IPS-18a (cell line): ENCODE data around the gene ASB18.

ENCODE experiments used
- H3K27ac ChIP-seq: one replicate; pipeline ENCODE4 v1.5.1; 2013; ENCODE audit warnings: low read length
- H3K27me3 ChIP-seq: one replicate; pipeline ENCODE4 v1.6.1; 2013; ENCODE audit warnings: mild to moderate bottlenecking, low read length; ENCODE audit not compliant: control insufficient read depth, insufficient read depth
- H3K36me3 ChIP-seq: one replicate; pipeline ENCODE4 v1.6.1; 2013; ENCODE audit warnings: low read depth, low read length; ENCODE audit not compliant: control insufficient read depth
- H3K4me1 ChIP-seq: one replicate; pipeline ENCODE4 v1.6.1; 2013; ENCODE audit warnings: low read depth, low read length; ENCODE audit not compliant: control insufficient read depth
- H3K4me3 ChIP-seq: one replicate; pipeline ENCODE4 v1.5.1; 2013; ENCODE audit warnings: low read length
- H3K9ac ChIP-seq: one replicate; pipeline ENCODE4 v1.6.1; 2013; ENCODE audit warnings: mild to moderate bottlenecking, low read length, moderate library complexity
- H3K9me3 ChIP-seq: one replicate; pipeline ENCODE4 v1.6.1; 2013; ENCODE audit warnings: low read depth, low read length; ENCODE audit not compliant: control insufficient read depth

ASB18 gene, protein sequence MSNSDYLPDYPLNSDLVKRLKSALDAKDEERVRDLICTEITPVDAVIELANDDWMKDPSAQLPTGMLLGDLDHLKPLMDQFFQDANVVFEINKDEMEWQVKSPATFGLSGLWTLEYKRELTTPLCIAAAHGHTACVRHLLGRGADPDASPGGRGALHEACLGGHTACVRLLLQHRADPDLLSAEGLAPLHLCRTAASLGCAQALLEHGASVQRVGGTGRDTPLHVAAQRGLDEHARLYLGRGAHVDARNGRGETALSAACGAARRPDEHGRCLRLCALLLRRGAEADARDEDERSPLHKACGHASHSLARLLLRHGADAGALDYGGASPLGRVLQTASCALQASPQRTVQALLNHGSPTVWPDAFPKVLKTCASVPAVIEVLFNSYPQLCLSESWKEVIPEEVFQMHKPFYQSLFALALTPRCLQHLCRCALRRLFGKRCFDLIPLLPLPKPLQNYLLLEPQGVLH

DNA sequence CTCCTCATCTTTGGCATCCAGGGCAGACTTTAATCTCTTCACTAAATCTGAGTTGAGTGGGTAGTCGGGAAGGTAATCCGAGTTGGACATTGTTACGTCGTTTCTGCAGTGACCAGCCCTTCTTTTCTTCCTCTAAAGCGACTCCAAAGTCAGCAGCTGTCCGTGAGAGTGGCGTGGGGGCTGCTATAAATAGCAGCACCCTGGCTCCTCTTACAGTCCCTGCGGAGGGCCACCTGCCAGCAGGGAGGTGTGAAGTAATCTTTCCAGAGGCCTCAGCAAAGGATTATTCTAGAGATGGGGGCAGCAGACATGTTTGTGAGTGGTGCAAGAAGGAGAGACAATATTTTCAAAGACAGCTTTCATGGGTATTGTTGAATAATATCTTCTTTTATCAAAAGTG, at the start of gene ASB18:
Gene ASB18, minus strand, starts transcription at position 151 of the 400 bp plus-strand sequence. Its CDS starts 61 bp downstream, at position 90.
- Histone ChIP-seq H3K9me3 (peaks cover 4% of the 10 kb centered on the region), H3K4me3 (no peak within 1 kb of the TSS)

DNA sequence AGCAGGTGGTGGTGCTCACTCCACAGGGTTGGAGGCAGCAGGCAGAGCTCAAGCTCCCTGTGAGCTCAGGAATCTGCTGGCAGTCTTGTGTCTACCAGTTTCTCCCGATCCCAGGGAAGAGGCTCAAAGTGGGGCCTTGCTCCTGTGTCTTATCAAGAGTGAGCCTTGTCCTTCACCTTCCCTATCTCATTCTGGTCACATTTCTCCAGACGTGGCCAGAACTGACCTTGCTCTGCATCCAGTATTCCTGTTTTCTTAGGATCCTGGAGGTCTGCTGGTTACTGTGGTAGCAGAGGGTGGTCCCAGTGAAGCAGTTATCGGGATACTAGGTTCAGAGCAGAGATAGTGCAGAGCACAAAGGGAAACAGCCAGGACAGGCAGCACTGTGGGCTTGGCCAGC, 47.1 kb upstream of the ASB18 start:
- Histone ChIP-seq H3K36me3 (no peaks in the 10 kb centered on the region), H3K4me1 (peaks cover 9% of the 10 kb centered on the region), H3K9me3 (no peaks in the 10 kb centered on the region), H3K27me3 (no peaks in the 10 kb centered on the region), H3K9ac (no peak overlapping the region), H3K4me3 (no peak overlapping the region), H3K27ac (no peak overlapping the region)

More for the DNA sequence above, at the start of gene ASB18:
- Histone ChIP-seq H3K36me3 (no peaks in the 10 kb centered on the region), H3K9ac (no peak within 1 kb of the TSS), H3K27ac (no peak within 1 kb of the TSS), H3K27me3 (no peaks in the 10 kb centered on the region), H3K4me1 (no peaks in the 10 kb centered on the region)

DNA sequence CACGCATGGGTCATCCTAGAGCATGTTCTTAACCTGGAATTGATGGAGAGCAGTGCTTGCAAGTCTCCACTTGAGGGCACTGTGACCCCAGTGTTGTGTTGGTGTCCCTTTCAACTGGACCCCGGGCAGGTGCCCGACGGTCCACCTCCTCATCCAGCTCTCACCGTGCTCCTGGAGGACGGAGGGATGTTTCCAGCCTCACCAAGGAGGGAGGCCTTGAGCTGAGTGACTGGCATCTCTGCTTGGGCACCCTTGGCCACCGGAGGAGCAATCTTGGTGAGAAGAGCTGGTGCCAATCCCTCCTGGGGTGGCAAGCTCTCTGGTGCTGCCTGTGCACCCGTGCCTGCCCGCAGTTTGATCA, 45.4 kb upstream of the ASB18 start:
- Histone ChIP-seq H3K27me3 (no peaks in the 10 kb centered on the region), H3K4me3 (no peak overlapping the region), H3K36me3 (no peaks in the 10 kb centered on the region), H3K27ac (no peak overlapping the region), H3K9me3 (no peaks in the 10 kb centered on the region), H3K9ac (no peak overlapping the region), H3K4me1 (peaks cover 9% of the 10 kb centered on the region)

DNA sequence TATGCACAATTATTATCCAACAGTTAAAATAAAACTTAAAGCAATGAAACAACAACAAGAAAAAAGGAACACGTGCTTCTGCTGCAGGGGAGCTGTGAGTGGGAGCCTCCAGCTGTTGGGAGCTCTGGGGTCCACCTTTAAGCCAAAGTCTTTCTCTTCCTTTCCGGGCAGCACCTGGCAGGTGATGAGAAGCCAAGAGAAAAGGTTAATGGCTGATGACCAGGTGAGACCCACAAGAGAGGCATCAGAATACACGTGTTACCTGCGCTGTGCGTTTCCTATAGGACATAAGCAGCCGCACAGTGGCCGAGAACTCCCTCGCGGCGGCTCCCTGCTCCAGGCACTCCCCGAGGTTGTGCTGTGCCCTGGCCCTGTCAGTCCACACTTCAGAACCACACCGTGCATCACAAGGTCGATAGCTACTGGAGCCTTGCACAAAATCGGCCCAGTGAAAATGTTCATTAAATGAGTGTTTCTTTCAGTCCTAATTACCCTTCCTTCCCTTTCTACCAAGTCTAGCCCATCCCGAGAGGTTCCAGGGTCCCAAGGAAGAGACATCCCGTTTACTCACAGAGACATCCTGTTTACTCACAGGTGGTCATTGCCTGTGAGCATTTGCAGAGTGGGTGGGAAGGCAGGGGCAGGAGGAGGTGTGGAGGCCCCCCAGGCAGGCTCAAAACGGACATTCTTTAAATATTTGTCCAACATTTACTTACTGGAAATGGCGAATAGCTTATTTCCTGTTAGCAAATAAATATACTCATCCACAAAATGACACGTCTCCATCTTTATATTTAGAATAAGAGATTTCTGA, 44.9 kb upstream of the ASB18 start:
- Histone ChIP-seq H3K27ac (no peak overlapping the region), H3K4me3 (no peak overlapping the region), H3K36me3 (no peaks in the 10 kb centered on the region), H3K9me3 (no peaks in the 10 kb centered on the region), H3K27me3 (no peaks in the 10 kb centered on the region), H3K9ac (no peak overlapping the region), H3K4me1 (peaks cover 9% of the 10 kb centered on the region)

DNA sequence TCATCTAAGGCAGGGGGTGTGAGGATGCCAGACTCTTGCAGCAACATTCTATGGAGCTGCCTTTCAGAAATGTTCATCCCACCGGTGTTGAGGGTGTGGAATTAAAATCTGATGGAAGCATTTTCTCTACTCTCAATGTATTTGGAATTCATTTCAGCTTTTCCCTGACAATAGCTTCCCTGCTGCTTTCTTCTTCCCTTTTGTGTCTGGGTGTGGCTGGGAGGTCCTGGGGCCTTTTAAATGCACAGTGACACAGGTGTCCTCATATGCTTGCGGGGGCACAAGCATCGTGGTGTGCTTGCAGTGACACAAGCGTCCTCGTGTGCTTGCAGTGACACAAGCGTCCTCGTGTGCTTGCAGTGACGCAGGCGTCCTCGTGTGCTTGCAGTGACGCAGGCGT, 43.4 kb upstream of the ASB18 start:
- H3K27me3 ChIP-seq, result no peaks in the 10 kb centered on the region
- no peak overlapping the region for H3K9ac ChIP-seq
- H3K27ac ChIP-seq, result no peak overlapping the region
- peaks cover 9% of the 10 kb centered on the region for H3K4me1 ChIP-seq
- no peak overlapping the region for H3K4me3 ChIP-seq
- no peaks in the 10 kb centered on the region for H3K9me3 ChIP-seq
- H3K36me3 ChIP-seq, result no peaks in the 10 kb centered on the region

DNA sequence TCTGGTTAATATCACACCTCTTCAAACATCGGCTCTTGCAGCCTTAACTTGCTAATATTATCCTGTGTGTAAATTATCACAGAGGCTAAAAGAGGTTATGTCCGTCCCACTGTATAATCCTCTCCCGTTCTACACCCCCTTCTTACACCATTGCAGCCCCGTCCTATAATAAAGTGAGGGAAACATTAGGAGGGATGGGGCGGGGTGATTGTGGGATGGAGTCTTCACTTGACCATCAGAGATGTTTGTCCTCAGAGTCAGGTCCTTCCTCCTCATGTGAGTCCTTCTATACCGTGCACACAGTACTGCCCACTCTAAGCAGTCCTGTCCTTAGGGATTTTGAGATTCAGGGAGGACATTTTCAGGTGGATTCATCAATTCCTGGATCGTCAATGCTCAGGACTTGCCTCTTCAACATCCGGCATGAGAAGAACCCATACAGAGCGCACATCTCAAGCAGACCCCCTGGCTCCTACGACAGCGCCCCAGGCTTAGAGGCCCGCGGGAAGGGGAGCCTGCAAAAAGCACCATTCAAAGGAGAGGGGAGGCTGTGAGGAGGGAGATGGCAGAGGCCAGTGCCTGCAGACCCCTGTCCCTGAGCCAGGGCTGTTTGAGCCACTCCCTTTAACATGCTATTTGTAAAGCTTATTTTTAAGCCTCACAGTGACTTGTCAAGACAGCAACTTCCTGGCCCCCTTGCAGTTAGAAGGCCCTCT, 42.8 kb upstream of the ASB18 start:
- no peak overlapping the region for H3K9ac ChIP-seq
- no peak overlapping the region for H3K27ac ChIP-seq
- H3K4me3 ChIP-seq, result no peak overlapping the region
- no peaks in the 10 kb centered on the region for H3K36me3 ChIP-seq
- no peaks in the 10 kb centered on the region for H3K9me3 ChIP-seq
- H3K4me1 ChIP-seq, result peaks cover 9% of the 10 kb centered on the region
- no peaks in the 10 kb centered on the region for H3K27me3 ChIP-seq

DNA sequence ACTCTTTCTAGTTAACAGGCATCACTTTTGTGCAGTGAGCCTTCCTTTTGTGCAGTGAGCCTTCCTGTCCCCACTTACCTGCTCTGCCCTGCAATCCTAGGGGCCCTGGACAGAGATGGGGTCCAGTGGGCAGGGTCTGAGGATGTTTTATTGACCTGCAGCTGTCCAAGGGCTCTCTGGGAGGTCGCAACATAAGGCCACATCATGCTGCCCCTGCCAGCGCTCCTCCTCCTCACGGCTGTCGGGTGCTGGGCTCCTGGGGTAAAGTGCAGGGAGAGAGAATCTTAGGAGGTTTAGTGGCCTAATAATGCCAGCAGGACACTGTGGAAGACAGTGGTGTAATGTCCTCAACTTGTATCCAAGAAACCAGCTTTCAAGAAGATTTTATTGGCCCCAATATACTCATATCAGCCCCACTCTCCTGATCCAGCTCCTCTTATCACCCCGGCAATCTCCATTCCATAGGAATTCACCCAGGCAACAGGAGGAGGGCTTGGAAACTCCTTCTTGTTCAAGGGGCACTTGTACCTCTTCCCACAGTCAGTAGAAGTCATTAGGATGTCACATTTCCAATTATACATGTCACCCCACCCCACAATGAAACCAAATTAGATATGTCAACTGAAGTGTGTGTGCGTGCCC, 41.9 kb upstream of the ASB18 start:
- Histone ChIP-seq H3K36me3 (no peaks in the 10 kb centered on the region), H3K27me3 (no peaks in the 10 kb centered on the region)

DNA sequence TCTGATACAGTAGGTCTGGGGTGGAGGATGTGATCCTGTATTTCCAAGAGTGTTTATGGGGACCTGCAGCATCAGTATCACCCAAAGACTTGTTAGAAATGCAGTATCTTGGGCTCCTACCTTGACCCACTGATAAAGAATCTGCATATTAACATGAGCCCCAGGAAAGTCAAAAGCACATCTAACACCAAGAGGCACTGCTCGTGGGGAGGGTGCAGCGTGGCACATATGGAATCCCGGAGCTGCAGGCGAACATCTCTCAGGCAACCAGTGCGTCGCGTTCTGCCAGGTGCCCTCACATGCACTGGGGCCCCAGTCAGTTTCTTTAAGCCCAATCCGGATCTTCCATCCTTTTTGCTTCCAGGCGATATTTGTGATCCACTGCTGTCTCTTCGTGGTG, 41.3 kb upstream of the ASB18 start:
- H3K4me1 ChIP-seq, result peaks cover 9% of the 10 kb centered on the region
- H3K27ac ChIP-seq, result no peak overlapping the region
- H3K9me3 ChIP-seq, result no peaks in the 10 kb centered on the region
- no peaks in the 10 kb centered on the region for H3K36me3 ChIP-seq
- no peaks in the 10 kb centered on the region for H3K27me3 ChIP-seq
- no peak overlapping the region for H3K4me3 ChIP-seq
- no peak overlapping the region for H3K9ac ChIP-seq

More for the DNA sequence above, 41.9 kb upstream of the ASB18 start:
- Histone ChIP-seq H3K4me3 (no peak overlapping the region), H3K9me3 (no peaks in the 10 kb centered on the region), H3K4me1 (peaks cover 9% of the 10 kb centered on the region), H3K9ac (no peak overlapping the region), H3K27ac (no peak overlapping the region)

DNA sequence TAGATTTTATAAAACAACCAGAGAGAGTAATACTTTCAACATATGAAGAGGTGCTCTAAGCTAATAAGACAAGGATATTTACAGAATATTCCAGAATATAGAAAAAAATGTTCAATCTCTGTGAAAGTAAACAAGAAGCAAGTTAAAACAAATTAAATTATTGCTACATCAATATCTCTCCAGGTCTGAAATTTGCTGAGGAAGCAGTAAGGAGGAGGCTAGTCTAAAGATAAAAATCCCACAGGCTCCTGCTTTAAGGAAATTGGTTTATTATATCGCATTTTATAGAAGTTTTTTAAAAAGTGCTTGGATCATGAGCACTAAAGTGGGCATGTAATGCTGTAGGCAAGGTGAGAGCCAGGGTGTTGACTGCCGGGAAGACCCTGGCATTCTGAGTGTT, 39.7 kb upstream of the ASB18 start:
- Histone ChIP-seq H3K9me3 (no peaks in the 10 kb centered on the region), H3K4me3 (no peak overlapping the region), H3K36me3 (no peaks in the 10 kb centered on the region), H3K9ac (no peak overlapping the region), H3K4me1 (peaks cover 9% of the 10 kb centered on the region), H3K27me3 (no peaks in the 10 kb centered on the region), H3K27ac (no peak overlapping the region)

DNA sequence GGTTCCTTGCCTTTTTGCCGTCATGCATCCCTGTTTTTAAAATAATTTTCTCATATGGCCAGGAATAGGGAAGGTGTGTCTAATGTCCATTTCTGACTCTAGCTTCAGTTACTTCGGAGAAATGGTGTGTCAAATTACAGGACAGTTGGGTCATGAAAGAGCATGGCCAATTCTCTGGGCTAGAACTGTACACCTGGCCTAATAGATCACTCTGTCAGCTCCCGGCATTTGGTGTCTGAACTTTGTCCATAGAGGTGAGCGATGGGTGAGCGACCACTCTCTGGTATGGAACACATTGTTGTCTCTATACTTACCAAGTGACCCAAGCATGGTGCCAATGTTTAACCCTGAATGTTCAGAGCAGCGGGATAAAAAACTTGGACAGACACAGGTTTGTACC, 38.3 kb upstream of the ASB18 start:
- H3K9ac ChIP-seq, result no peak overlapping the region
- H3K9me3 ChIP-seq, result no peaks in the 10 kb centered on the region
- H3K36me3 ChIP-seq, result no peaks in the 10 kb centered on the region
- peaks cover 5% of the 10 kb centered on the region for H3K4me1 ChIP-seq
- H3K4me3 ChIP-seq, result no peak overlapping the region
- no peaks in the 10 kb centered on the region for H3K27me3 ChIP-seq
- no peak overlapping the region for H3K27ac ChIP-seq

DNA sequence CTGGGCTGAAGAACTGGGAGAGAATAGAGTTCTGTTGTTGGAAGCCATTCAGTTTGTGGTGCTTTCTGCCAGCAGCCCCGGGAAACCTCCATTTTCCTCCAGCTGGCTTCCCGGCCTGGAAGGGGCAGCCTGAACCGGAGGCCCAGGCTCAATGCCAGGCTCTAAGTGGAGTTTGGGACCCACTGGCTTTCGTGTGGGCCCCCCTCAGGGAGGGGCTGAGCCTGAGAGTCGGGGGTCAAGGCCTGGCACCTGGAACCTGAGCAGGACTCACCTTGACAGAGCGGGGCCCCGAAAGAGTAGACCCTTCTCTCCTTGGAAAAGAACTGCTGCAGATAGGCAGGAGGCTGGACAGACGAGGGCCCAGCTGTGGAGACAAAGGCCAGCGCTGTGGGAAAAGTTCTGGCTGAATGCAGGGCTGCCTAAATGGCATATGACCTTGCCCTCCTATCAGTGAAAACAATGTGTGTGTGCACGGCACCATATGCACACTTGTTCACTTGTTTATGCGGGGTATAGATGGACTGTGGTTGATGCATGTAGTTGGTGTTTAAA, 34.8 kb upstream of the ASB18 start:
- no peaks in the 10 kb centered on the region for H3K4me1 ChIP-seq
- H3K27ac ChIP-seq, result no peak overlapping the region
- no peak overlapping the region for H3K9ac ChIP-seq
- H3K27me3 ChIP-seq, result no peaks in the 10 kb centered on the region
- no peak overlapping the region for H3K4me3 ChIP-seq
- H3K9me3 ChIP-seq, result no peaks in the 10 kb centered on the region
- H3K36me3 ChIP-seq, result no peaks in the 10 kb centered on the region
